CD4-positive, alpha-beta T cell treated with Interferon gamma for 1 hour (primary cell): ENCODE measurements around the gene ZNF610.

ENCODE experiments used
- DNase-seq: peaks from one replicate; pipeline ENCODE4 v3.0.0-alpha.2; 2020

Gene ZNF610

DNA sequence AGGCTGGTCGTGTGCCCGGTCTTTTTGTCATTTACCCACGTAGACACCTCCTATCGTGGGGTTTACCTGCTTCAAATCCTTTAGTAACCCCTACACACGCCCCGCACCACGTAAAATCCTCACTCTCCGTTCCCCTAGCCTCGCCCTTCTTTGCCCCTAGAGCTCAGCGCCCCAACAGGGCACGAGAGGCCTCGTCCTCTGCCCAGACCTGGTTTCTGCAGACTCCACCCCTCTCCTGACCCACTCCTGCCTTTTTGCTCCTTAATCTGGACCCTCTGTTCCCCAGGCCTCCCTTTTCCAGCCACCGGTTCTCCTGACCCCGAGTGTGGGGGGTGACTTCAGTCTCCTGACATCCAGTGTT is 62.0 kb downstream of the ZNF610 start:
- peak; percentile 10 for DNase-seq

DNA sequence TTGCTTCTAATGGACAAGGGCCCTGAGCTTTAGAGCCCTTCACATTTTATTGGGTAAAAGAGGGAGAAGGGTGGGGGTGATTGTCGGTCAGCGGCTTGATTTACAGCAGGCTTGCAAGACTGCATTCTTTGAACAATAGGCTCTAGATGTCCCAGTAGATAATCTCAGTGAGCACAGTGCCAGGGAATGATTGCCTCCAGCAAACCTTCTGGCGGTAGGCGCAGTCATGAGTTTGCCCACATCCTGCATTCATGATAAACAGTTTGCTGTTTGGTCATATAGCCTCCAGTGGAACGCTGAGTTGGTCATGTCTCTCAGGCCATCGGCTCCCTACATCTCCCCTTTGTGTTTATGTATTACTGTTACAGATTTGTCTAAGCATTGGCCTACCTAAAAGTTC is 74.2 kb downstream of the ZNF610 start:
- no peak for DNase-seq

DNA sequence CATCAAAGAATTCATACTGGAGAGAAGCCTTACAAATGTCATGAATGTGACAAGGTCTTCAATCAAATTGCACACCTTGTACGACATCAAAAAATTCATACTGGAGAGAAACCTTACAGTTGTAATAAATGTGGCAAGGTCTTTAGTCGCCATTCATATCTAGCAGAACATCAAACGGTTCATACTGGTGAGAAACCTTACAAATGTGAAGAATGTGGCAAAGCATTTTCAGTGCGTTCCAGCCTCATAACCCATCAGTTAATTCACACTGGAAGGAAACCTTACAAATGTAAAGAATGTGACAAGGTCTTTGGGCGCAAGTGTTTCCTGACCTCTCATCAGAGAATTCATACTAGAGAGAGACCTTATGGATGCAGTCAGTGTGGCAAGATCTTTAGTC is 79.7 kb downstream of the ZNF610 start:
- DNase-seq: no peak
